Liver (tissue), 9 donors: ENCODE results near the gene ADAMTS6. TPM values are rescaled to one million over a fixed set of nuclear protein-coding genes. Genes with fewer than 3 reads are reported as not detected.

Source experiments
- DNase-seq: peaks from one replicate; pipeline ENCODE4 v3.0.0-alpha.2; 2017; ENCODE audit warnings: low spot score
- H3K27ac ChIP-seq, 2 donors: one replicate each; pipeline ENCODE4 v1.7.0; 2013; ENCODE audit warnings: inconsistent platforms in 2 of 2, low read length in 2 of 2, control low read depth in 1 of 2, low read depth in 1 of 2, mild to moderate bottlenecking in 1 of 2
- H3K27me3 ChIP-seq, 4 donors: one replicate each; pipeline versions ENCODE4 v1.6.1 to v1.7.0; 2013; ENCODE audit warnings: low read length in 3 of 4, inconsistent platforms in 1 of 4, mild to moderate bottlenecking in 1 of 4, moderate library complexity in 1 of 4; ENCODE audit not compliant: control insufficient read depth in 4 of 4, insufficient read depth in 4 of 4
- H3K36me3 ChIP-seq, 4 donors: one replicate each; pipeline versions ENCODE4 v1.6.1 to v1.7.0; 2013; ENCODE audit warnings: low read length in 3 of 4, mild to moderate bottlenecking in 3 of 4, low read depth in 1 of 4, moderate library complexity in 1 of 4; ENCODE audit not compliant: control insufficient read depth in 4 of 4, insufficient read depth in 3 of 4
- H3K4me1 ChIP-seq, 4 donors: one replicate each; pipeline versions ENCODE4 v1.6.1 to v1.7.0; 2013; ENCODE audit warnings: low read length in 3 of 4, mild to moderate bottlenecking in 3 of 4, moderate library complexity in 1 of 4; ENCODE audit not compliant: control insufficient read depth in 4 of 4, insufficient read depth in 4 of 4
- H3K4me3 ChIP-seq, 3 donors: one replicate each; pipeline versions ENCODE4 v1.6.1 to v1.7.0; 2013; ENCODE audit warnings: low read length in 3 of 3, control low read depth in 1 of 3, low read depth in 1 of 3, mild to moderate bottlenecking in 1 of 3
- H3K9ac ChIP-seq, 2 donors: one replicate each; pipeline ENCODE4 v1.7.0; 2013; ENCODE audit warnings: low read length in 2 of 2, mild to moderate bottlenecking in 2 of 2, moderate library complexity in 2 of 2, control low read depth in 1 of 2, low read depth in 1 of 2
- H3K9me3 ChIP-seq, 4 donors: one replicate each; pipeline versions ENCODE4 v1.6.1 to v1.7.0; 2013; ENCODE audit warnings: low read length in 3 of 4; ENCODE audit not compliant: control insufficient read depth in 4 of 4
- ATF3 ChIP-seq: IDR thresholded peaks from 2 replicates; pipeline ENCODE4 v1.6.1; 2016; ENCODE audit warnings: antibody characterized with exemption
- CTCF ChIP-seq: fragments of 150-350 bp; IDR thresholded peaks from 2 replicates; pipeline ENCODE4 v1.5.1; 2017; ENCODE audit warnings: improper control_type of control experiment, low read depth, low read length; ENCODE audit not compliant: missing input control
- EGR1 ChIP-seq, 2 donors: IDR thresholded peaks; 2 replicates each; pipeline ENCODE4 v1.6.1; 2016 to 2018; ENCODE audit warnings: antibody characterized with exemption in 2 of 2, low read depth in 2 of 2
- FOXA1 ChIP-seq: IDR thresholded peaks from 2 replicates; pipeline ENCODE4 v1.6.1; 2016; ENCODE audit warnings: antibody characterized with exemption
- FOXA2 ChIP-seq: IDR thresholded peaks from 2 replicates; pipeline ENCODE4 v1.6.1; 2016; ENCODE audit warnings: antibody characterized with exemption
- GABPA ChIP-seq, 2 donors: IDR thresholded peaks in 1 of 2; conservative IDR thresholded peaks in 1 of 2; 2 replicates each; pipeline ENCODE4 v1.6.1; 2016; ENCODE audit warnings: antibody characterized with exemption in 2 of 2, mild to moderate bottlenecking in 1 of 2, moderate library complexity in 1 of 2
- HNF4A ChIP-seq, 2 donors: conservative IDR thresholded peaks; 2 replicates each; pipeline ENCODE4 v1.6.1; 2016; ENCODE audit warnings: antibody characterized with exemption in 2 of 2, mild to moderate bottlenecking in 2 of 2
- HNF4G ChIP-seq: IDR thresholded peaks from 2 replicates; pipeline ENCODE4 v1.6.1; 2016; ENCODE audit warnings: antibody characterized with exemption
- NR2F2 ChIP-seq: IDR thresholded peaks from 2 replicates; pipeline ENCODE4 v1.6.1; 2016; ENCODE audit warnings: antibody characterized with exemption
- RAD21 ChIP-seq, 2 donors: IDR thresholded peaks; 2 replicates each; pipeline ENCODE4 v1.6.1; 2016; ENCODE audit warnings: antibody characterized with exemption in 2 of 2, mild to moderate bottlenecking in 2 of 2
- REST ChIP-seq: IDR thresholded peaks from 2 replicates; pipeline ENCODE4 v1.6.1; 2016; ENCODE audit warnings: antibody characterized with exemption, mild to moderate bottlenecking
- RXRA ChIP-seq, 2 donors: IDR thresholded peaks; 2 replicates each; pipeline ENCODE4 v1.6.1; 2017 to 2018; ENCODE audit warnings: antibody characterized with exemption in 2 of 2, mild to moderate bottlenecking in 1 of 2
- SP1 ChIP-seq: IDR thresholded peaks from 2 replicates; pipeline ENCODE4 v1.6.1; 2018; ENCODE audit warnings: antibody characterized with exemption, mild to moderate bottlenecking
- TAF1 ChIP-seq: conservative IDR thresholded peaks from 2 replicates; pipeline ENCODE4 v1.6.1; 2016; ENCODE audit warnings: antibody characterized with exemption, mild to moderate bottlenecking
- YY1 ChIP-seq: IDR thresholded peaks from 2 replicates; pipeline ENCODE4 v1.6.1; 2016; ENCODE audit warnings: antibody characterized with exemption, mild to moderate bottlenecking
- ZBTB33 ChIP-seq: IDR thresholded peaks from 2 replicates; pipeline ENCODE4 v1.6.1; 2016; ENCODE audit warnings: antibody characterized with exemption
- WGBS: extraction: QIAGEN DNeasy Blood & Tissue Kit; methylation state at CpG from one replicate; pipeline ENCODE4 v1.1.7; 2013; 5-methylcytosine and 5-hydroxymethylcytosine counted together
- polyA plus RNA-seq, 2 donors: library from polyadenylated mRNA; stranded (reverse) in 1 of 2; unstranded in 1 of 2; fragments of 200-250 nt in 1 of 2; fragments of >200 nt in 1 of 2; fragmentation: Nextera tagmentation in 1 of 2; extraction: Ambion mirVana in 1 of 2; gene quantifications; one replicate each; pipeline versions ENCODE4 v1.2.1 to v1.2.3, GENCODE V29; 2013 to 2015
- total RNA-seq, 2 donors: library from RNA; depleted of rRNA; stranded (reverse); fragments of >200 nt; gene quantifications; one replicate each; pipeline ENCODE4 v1.2.3, GENCODE V29; 2014
- TF ChIP-seq, protein P1 (sequence below): IDR thresholded peaks from 2 replicates; pipeline ENCODE4 v1.6.1; 2016; ENCODE audit warnings: antibody characterized with exemption
- donor health status: healthy.
- donor health status: healthy.
- donor health status: healthy.
- donor health status: healthy.
- donor health status: healthy.

ADAMTS6 gene
- total and polyA plus RNA-seq, 4 donors: 0.06 to 2.0 (median 0.59) TPM

- Histone ChIP-seq H3K4me3 (no peak overlapping the region), H3K27ac (no peak overlapping the region), H3K9ac (no peak overlapping the region), H3K36me3 (no peaks in the 10 kb centered on the region), H3K4me1 (no peaks in the 10 kb centered on the region), H3K27me3 (no peaks in the 10 kb centered on the region), H3K9me3 (no peaks in the 10 kb centered on the region)
- 25% methylated on average over 1 of the region's 1 CpG for WGBS
- DNase-seq: no peak
- TF ChIP-seq FOXA1 (no peak), CTCF (no peak), FOXA2 (no peak), ZBTB33 (no peak), RAD21 (IDR thresholded peaks at IDR 0.05) (no peak), TAF1 (no peak), GABPA (IDR thresholded peaks at IDR 0.05 in 1 of 2, conservative IDR thresholded peaks at IDR 0.05 in 1 of 2) (no peak)
Observed at GRCh38 chr5:65264420-65264819, 217.3 kb downstream of the ADAMTS6 start.

DNA sequence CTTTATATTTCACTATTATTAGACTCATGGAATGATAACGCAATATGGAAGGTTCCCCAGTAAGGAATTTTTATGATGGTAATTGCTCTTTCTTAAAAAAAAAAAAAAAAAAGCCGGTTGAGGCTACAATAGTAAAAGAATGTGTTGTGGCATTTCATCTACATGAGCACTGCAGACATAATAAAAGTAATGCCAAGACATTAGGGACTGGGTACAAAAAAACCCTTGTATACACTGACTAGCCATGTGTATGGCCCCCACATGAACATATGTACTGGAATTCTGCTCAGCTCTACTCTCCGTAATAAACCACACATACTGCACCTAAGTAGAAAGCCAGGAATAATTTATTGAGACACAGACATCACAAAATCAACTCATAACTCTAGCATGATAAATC, 218.4 kb downstream of the ADAMTS6 start:
- H3K36me3 ChIP-seq: no peaks in the 10 kb centered on the region
- no peaks in the 10 kb centered on the region for H3K4me1 ChIP-seq
- TF ChIP-seq YY1 (no peak), RXRA (IDR thresholded peaks at IDR 0.05) (no peak), ATF3 (no peak), RAD21 (IDR thresholded peaks at IDR 0.05) (no peak), EGR1 (IDR thresholded peaks at IDR 0.05; ENCODE audit: low read depth in 2 of 2) (no peak)
- H3K9ac ChIP-seq: no peak overlapping the region
- DNase-seq: no peak
- H3K4me3 ChIP-seq: no peak overlapping the region
- no peak overlapping the region for H3K27ac ChIP-seq
- H3K9me3 ChIP-seq: no peaks in the 10 kb centered on the region
- WGBS: 87% methylated on average over 3 of the region's 3 CpGs
- H3K27me3 ChIP-seq: no peaks in the 10 kb centered on the region

- no peak overlapping the region for H3K4me3 ChIP-seq
- DNase-seq: no peak
- no peaks in the 10 kb centered on the region for H3K9me3 ChIP-seq
- H3K36me3 ChIP-seq: no peaks in the 10 kb centered on the region
- no peak for TF ChIP-seq YY1
- no peak for TF ChIP-seq REST
- no peak for TF ChIP-seq FOXA1
- TF ChIP-seq, protein P1, sequence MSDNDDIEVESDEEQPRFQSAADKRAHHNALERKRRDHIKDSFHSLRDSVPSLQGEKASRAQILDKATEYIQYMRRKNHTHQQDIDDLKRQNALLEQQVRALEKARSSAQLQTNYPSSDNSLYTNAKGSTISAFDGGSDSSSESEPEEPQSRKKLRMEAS: no peak
- TF ChIP-seq RXRA (IDR thresholded peaks at IDR 0.05): no peak
- TF ChIP-seq HNF4G: no peak
- TF ChIP-seq FOXA2: no peak
- no peak for TF ChIP-seq ATF3
- no peak for TF ChIP-seq SP1
- TF ChIP-seq HNF4A (conservative IDR thresholded peaks at IDR 0.05): no peak
- TF ChIP-seq NR2F2: no peak
- WGBS: 47% methylated on average over 6 of the region's 6 CpGs
- H3K27ac ChIP-seq: no peak overlapping the region
- no peaks in the 10 kb centered on the region for H3K27me3 ChIP-seq
- no peak overlapping the region for H3K9ac ChIP-seq
- H3K4me1 ChIP-seq: no peaks in the 10 kb centered on the region
Observed at GRCh38 chr5:65262649-65263059, 219.1 kb downstream of the ADAMTS6 start.
